GM12878 (cell line): ENCODE data around the gene ABHD15. TPM values are rescaled to one million over a fixed set of nuclear protein-coding genes. Genes with fewer than 3 reads are reported as not detected.

Experiments used
- ATAC-seq: fragments of 200-7000 bp; cut with Tn5 transposase; 3 replicates; pipeline ENCODE4 v1.9.1; 2020; ENCODE audit warnings: mild to moderate bottlenecking, moderate library complexity
- BruUV-seq: library from RNA; stranded (reverse); fragments of 400-500 nt; replicated peaks from 2 replicates; lab custom pipeline; 2021; lab: Mats Ljungman, UMichigan
- CTCF ChIA-PET: fragments of 300-600 bp; sonication (Branson Sonifier 250); formaldehyde crosslinking; extraction: SDS; loops from one replicate; lab custom pipeline; 2021; ENCODE audit warnings: inconsistent platforms; lab: Yijun Ruan, JAX
- POLR2A ChIA-PET: fragments of 350-600 bp; formaldehyde crosslinking; extraction: SDS; loops from one replicate; lab custom pipeline; 2021; ENCODE audit warnings: inconsistent platforms; lab: Charles Lee
- RAD21 ChIA-PET: fragments of 300-600 bp; sonication (Branson Sonifier 250); formaldehyde crosslinking; loops from one replicate; lab custom pipeline; 2023; ENCODE audit warnings: antibody characterized with exemption; ENCODE audit not compliant: unreplicated experiment; lab: Charles Lee
- SMC1A ChIA-PET: fragments of 300-600 bp; sonication (Branson Sonifier 250); formaldehyde crosslinking; loops from one replicate; lab custom pipeline; 2023; ENCODE audit not compliant: unreplicated experiment, uncharacterized antibody; lab: Charles Lee
- DNase-seq: peaks from one replicate; pipeline ENCODE4 v3.0.0-alpha.2; 2011; ENCODE audit warnings: low read depth, low spot score
- FAIRE-seq: peaks from 3 replicates; lab custom pipeline; 2011; peaks lifted over from hg19 to GRCh38; lab: Jason Lieb, UNC
- H2AFZ ChIP-seq: 2 replicates; pipeline ENCODE4 v1.6.0; 2011; ENCODE audit warnings: low read depth, low read length, control low read depth; ENCODE audit not compliant: control insufficient read depth
- H3K27ac ChIP-seq: 2 replicates; pipeline ENCODE4 v1.5.1; 2011; ENCODE audit warnings: control low read depth; ENCODE audit not compliant: control insufficient read depth, insufficient read depth
- H3K27me3 ChIP-seq, 2 experiments: replicated peaks in 1 of 2; 2 replicates each; pipeline versions ENCODE4 v1.6.0 to v1.6.1; 2011; ENCODE audit warnings: low read length in 1 of 2; ENCODE audit not compliant: control insufficient read depth in 2 of 2, insufficient read depth in 2 of 2
- H3K36me3 ChIP-seq, 2 experiments: 2 replicates each; pipeline ENCODE4 v1.5.1; 2011; ENCODE audit warnings: low read length in 1 of 2; ENCODE audit not compliant: control insufficient read depth in 2 of 2, insufficient read depth in 2 of 2
- H3K4me1 ChIP-seq: 2 replicates; pipeline ENCODE4 v1.6.1; 2011; ENCODE audit warnings: mild to moderate bottlenecking, low read length, moderate library complexity, mixed read lengths; ENCODE audit not compliant: control insufficient read depth, insufficient read depth
- H3K4me2 ChIP-seq: 2 replicates; pipeline ENCODE4 v1.6.0; 2011; ENCODE audit warnings: control low read depth; ENCODE audit not compliant: control insufficient read depth, insufficient read depth
- H3K4me3 ChIP-seq: fragments of 200-600 bp; sonication (generic); 2 replicates; pipeline ENCODE4 v1.5.1; 2016
- H3K79me2 ChIP-seq: 2 replicates; pipeline ENCODE4 v1.6.0; 2011; ENCODE audit warnings: low read length; ENCODE audit not compliant: control insufficient read depth, insufficient read depth
- H3K9ac ChIP-seq: 2 replicates; pipeline ENCODE4 v1.8.0; 2011; ENCODE audit warnings: low read length, control low read depth, mixed read lengths; ENCODE audit not compliant: control insufficient read depth, insufficient read depth
- H3K9me3 ChIP-seq: replicated peaks from 3 replicates; pipeline ENCODE4 v1.5.1; 2011; ENCODE audit warnings: mild to moderate bottlenecking, low read length; ENCODE audit not compliant: control insufficient read depth, insufficient read depth
- H4K20me1 ChIP-seq: 2 replicates; pipeline ENCODE4 v1.6.0; 2011; ENCODE audit not compliant: control insufficient read depth, insufficient read depth
- E2F8 ChIP-seq: fragments of 450-650 bp; IDR thresholded peaks from 2 replicates; pipeline ENCODE4 v1.6.1; 2018; ENCODE audit warnings: mild to moderate bottlenecking, low read depth, moderate library complexity; ENCODE audit not compliant: partially characterized antibody
- HSF1 ChIP-seq: fragments of 150-350 bp; IDR thresholded peaks from 2 replicates; pipeline ENCODE4 v1.6.1; 2014; ENCODE audit warnings: mild to moderate bottlenecking, low read depth, low read length
- NFIC ChIP-seq: IDR thresholded peaks from 2 replicates; pipeline ENCODE4 v1.6.1; 2012; ENCODE audit warnings: low read depth, mild to moderate bottlenecking, inconsistent platforms, low read length, moderate library complexity
- RBBP5 ChIP-seq: fragments of 200-600 bp; sonication (generic); conservative IDR thresholded peaks from 2 replicates; pipeline ENCODE4 v1.6.1; 2016
- TCF12 ChIP-seq: IDR thresholded peaks from 2 replicates; pipeline ENCODE4 v1.6.1; 2011; ENCODE audit warnings: low read depth, mild to moderate bottlenecking, low read length
- WGBS: methylation state at CpG from one replicate; pipeline ENCODE4 v1.1.6; 2016; ENCODE audit warnings: low lambda C conversion rate; ENCODE audit not compliant: insufficient replicate concordance, insufficient coverage; ENCODE audit errors: missing lambda C conversion rate; 5-methylcytosine and 5-hydroxymethylcytosine counted together
- in situ Hi-C: fragments of 300-500 bp; cut with MboI; formaldehyde crosslinking; loops from 9 replicates; pipeline ENCODE4 v1.14.3; 2018; ENCODE audit warnings: mixed read lengths
- intact Hi-C: fragments of 100-400 bp; cut with micrococcal nuclease; formaldehyde crosslinking; loops from one replicate; pipeline ENCODE4 v1.14.2; 2022; ENCODE audit not compliant: unreplicated experiment
- polyA plus RNA-seq, 11 experiments: library from polyadenylated mRNA; depleted of rRNA in 4 of 11; unstranded in 6 of 11; stranded (reverse) in 5 of 11; fragments of >200 nt; fragmentation: Nextera tagmentation in 4 of 11; fragmentation: Illumina TruSeq in 1 of 11; extraction: Ambion mirVana in 4 of 11; extraction: Trizol in 1 of 11; gene quantifications; 1 replicate in 1 of 11; 2 replicates in 10 of 11; pipeline versions ENCODE4 v1.2.1 to v1.2.3, GENCODE V29; 2011 to 2016; ENCODE audit warnings: inconsistent platforms in 2 of 11, missing spikeins in 2 of 11, low read depth in 1 of 11
- total RNA-seq, 4 experiments: library from RNA; depleted of rRNA in 3 of 4; stranded (reverse); fragments of >200 nt in 3 of 4; fragmentation: Illumina TruSeq in 1 of 4; extraction: Trizol in 1 of 4; gene quantifications; 2 replicates each; pipeline versions ENCODE4 v1.2.1 to v1.2.3, GENCODE V29; 2013 to 2021

ABHD15 gene
- total and polyA plus RNA-seq, 10 of the 15 experiments (the other 5 are each of a cell fraction or from before 2014, with no cell fraction given), result 2.1 to 9.2 (median 4.9) TPM

GRCh38 chr17:29608986-29609385, 42.1 kb upstream of the ABHD15 start:
- no peaks in the 10 kb centered on the region for H3K27me3 ChIP-seq
- no peak overlapping the region for H3K27ac ChIP-seq
- ChIA-PET CTCF (no interaction called here), POLR2A (no interaction called here), SMC1A (no interaction called here), RAD21 (interaction anchor here (1.3 kb wide), 1 partner anchor 28 kb away, joined by 3 read pairs; no protein-coding TSS in a partner anchor)
- H3K79me2 ChIP-seq, result no peaks in the 10 kb centered on the region
- DNase-seq, result no peak
- no peak overlapping the region for H2AFZ ChIP-seq
- no peak for TF ChIP-seq RBBP5
- WGBS, result 85% methylated on average over 15 of the region's 15 CpGs
- H3K4me2 ChIP-seq, result no peak overlapping the region
- no peaks in the 10 kb centered on the region for H3K36me3 ChIP-seq
- in situ Hi-C loops, result no loop called here
- H3K4me3 ChIP-seq, result no peak overlapping the region
- H4K20me1 ChIP-seq, result no peaks in the 10 kb centered on the region
- no peaks in the 10 kb centered on the region for H3K9me3 ChIP-seq
- no TSS peak for BruUV-seq
- FAIRE-seq, result no peak
- peaks cover 5% of the 10 kb centered on the region for H3K4me1 ChIP-seq
- intact Hi-C loops, result no loop called here
- no peak for ATAC-seq
- H3K9ac ChIP-seq, result no peak overlapping the region

DNA sequence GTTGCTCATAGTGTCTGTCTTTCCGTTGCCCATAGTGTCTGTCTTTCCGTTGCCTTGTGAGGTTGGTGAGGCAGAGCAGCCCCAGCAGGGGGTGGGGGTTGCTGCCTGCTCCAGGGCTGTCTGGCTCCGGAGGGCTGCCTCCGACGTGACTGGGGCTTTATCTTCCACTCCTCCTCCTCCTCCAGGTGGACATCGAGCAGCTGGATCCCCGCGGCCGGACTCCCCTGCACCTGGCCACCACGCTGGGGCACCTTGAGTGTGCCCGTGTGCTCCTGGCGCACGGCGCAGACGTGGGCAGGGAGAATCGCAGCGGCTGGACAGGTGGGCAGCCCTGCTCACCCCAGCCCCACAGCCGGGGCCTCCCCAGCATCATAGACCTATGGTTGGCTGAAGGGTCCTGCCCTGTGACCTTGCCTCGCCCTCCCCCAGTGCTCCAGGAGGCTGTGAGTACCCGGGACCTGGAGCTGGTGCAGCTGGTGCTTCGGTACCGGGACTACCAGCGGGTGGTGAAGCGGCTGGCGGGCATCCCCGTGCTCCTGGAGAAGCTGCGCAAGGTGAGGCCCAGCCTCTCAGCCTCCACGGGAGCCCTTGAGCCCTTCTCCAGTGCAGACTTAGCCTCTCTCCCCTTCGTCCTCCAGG, 40.8 kb upstream of the ABHD15 start:
- Histone ChIP-seq H3K27me3 (no peaks in the 10 kb centered on the region), H4K20me1 (no peaks in the 10 kb centered on the region), H2AFZ (no peak overlapping the region), H3K9me3 (no peaks in the 10 kb centered on the region), H3K36me3 (no peaks in the 10 kb centered on the region), H3K79me2 (no peaks in the 10 kb centered on the region), H3K4me3 (no peak overlapping the region), H3K4me1 (no peaks in the 10 kb centered on the region), H3K4me2 (no peak overlapping the region), H3K9ac (no peak overlapping the region), H3K27ac (no peak overlapping the region)
- CTCF ChIA-PET, result interaction anchor here (1.3 to 3.5 kb wide), 3 partner anchors 9 to 238 kb away, joined by 5 to 18 read pairs (median 5); no protein-coding TSS in a partner anchor
- intact Hi-C loops (no loop called here), in situ Hi-C loops (no loop called here)
- SMC1A ChIA-PET, result interaction anchor here (0.6 kb wide), 2 partner anchors 114 to 359 kb away, joined by 3 read pairs; no protein-coding TSS in a partner anchor
- POLR2A ChIA-PET, result no interaction called here
- DNase-seq, result no peak
- no peak for FAIRE-seq
- BruUV-seq, result no TSS peak
- TF ChIP-seq NFIC (no peak), TCF12 (no peak), E2F8 (no peak), HSF1 (no peak)
- WGBS, result 82% methylated on average over 29 of the region's 29 CpGs
- RAD21 ChIA-PET, result interaction anchor here (1.3 to 1.7 kb wide), 2 partner anchors 10 to 27 kb away, joined by 3 to 5 read pairs; no protein-coding TSS in a partner anchor
- ATAC-seq, result no peak
